NK-92 treated with Interleukin-12 subunit alpha and Interleukin-12 subunit beta, amount 100 ng/mL, for 24 hours (cell line): ENCODE measurements around the gene CYB5R3.
"Not testable (repeated sequence)": the region's sequence is repeated elsewhere in the genome, so short reads cannot be mapped to it uniquely, and the experiment has no call there.

Experiments
- DNase-seq: peaks from one replicate; lab custom pipeline; 2025; lab: John Stamatoyannopoulos, UW

The CYB5R3 gene

GRCh38 chr22:42567950-42568349 lies 81.2 kb downstream of the CYB5R3 start:
- not testable (repeated sequence) for DNase-seq
